Right lobe of liver (tissue), 6 donors: ENCODE data around the gene U2AF1L4. TPM values are rescaled to one million over a fixed set of nuclear protein-coding genes. Genes with fewer than 3 reads are reported as not detected.

Experiments
- ATAC-seq, 4 donors: fragments of 200-7000 bp; cut with Tn5 transposase; one replicate each; pipeline ENCODE4 v1.9.1; 2020; ENCODE audit warnings: mild to moderate bottlenecking in 4 of 4, moderate library complexity in 4 of 4
- DNase-seq, 3 donors: peaks; one replicate each; pipeline ENCODE4 v3.0.0-alpha.2; 2020
- H3K27ac ChIP-seq, 3 donors: fragments of 200-600 bp; one replicate each; pipeline ENCODE4 v1.8.0; 2022
- H3K27me3 ChIP-seq, 2 donors: fragments of 200-600 bp; one replicate each; pipeline ENCODE4 v1.8.0; 2022
- H3K36me3 ChIP-seq, 4 donors: fragments of 200-600 bp; sonication (generic) in 1 of 4; one replicate each; pipeline versions ENCODE4 v1.5.1 to v1.8.0; 2017 to 2022; ENCODE audit warnings: control low read depth in 1 of 4
- H3K4me1 ChIP-seq, 4 donors: fragments of 200-600 bp; sonication (generic) in 1 of 4; one replicate each; pipeline versions ENCODE4 v1.5.1 to v1.8.0; 2017 to 2022; ENCODE audit warnings: control low read depth in 1 of 4
- H3K4me3 ChIP-seq, 3 donors: fragments of 200-600 bp; one replicate each; pipeline ENCODE4 v1.8.0; 2022
- H3K9me3 ChIP-seq, 4 donors: fragments of 200-600 bp; sonication (generic) in 1 of 4; one replicate each; pipeline versions ENCODE4 v1.5.1 to v1.8.0; 2017 to 2022; ENCODE audit warnings: control low read depth in 1 of 4
- CTCF ChIP-seq, 4 donors: fragments of 200-600 bp in 3 of 4; fragments of 450-650 bp in 1 of 4; IDR thresholded peaks; one replicate each; pipeline versions ENCODE4 v1.5.1 to v1.8.0; 2016 to 2022; ENCODE audit warnings: antibody characterized with exemption in 4 of 4, mild to moderate bottlenecking in 2 of 4
- POLR2A ChIP-seq: fragments of 450-650 bp; IDR thresholded peaks from one replicate; pipeline ENCODE4 v1.6.1; 2017; ENCODE audit warnings: antibody characterized with exemption, mild to moderate bottlenecking
- WGBS: methylation state at CpG from one replicate; pipeline ENCODE4 v1.1.6; 2018; ENCODE audit warnings: low coverage, low lambda C conversion rate; ENCODE audit not compliant: insufficient coverage; ENCODE audit errors: missing lambda C conversion rate; 5-methylcytosine and 5-hydroxymethylcytosine counted together
- intact Hi-C, 2 donors: fragments of 100-400 bp; cut with DNase I; formaldehyde crosslinking; loops; one replicate each; pipeline versions ENCODE4 v1.11.2 to v1.14.1; 2022
- total RNA-seq, 6 experiments: library from RNA; depleted of rRNA in 2 of 6; stranded (reverse); fragments of >200 nt in 2 of 6; fragmentation: NEBNext Ultra II Directional in 3 of 6; extraction: Animal tissue kit (Norgen Biotek cat#: 25700) in 3 of 6; gene quantifications; one replicate each; pipeline versions ENCODE4 v1.1.0 to v1.2.4, GENCODE V29; 2016 to 2023
- donor health status: DM: no; HTN: yes; CAD: no.
- donor health status: DM: no; HTN: no; CAD: no.
- donor health status: DM: no; HTN: no; CAD: no.
- donor health status: DM: no; HTN: yes; CAD: no.
- donor health status: DM: no; HTN: yes; CAD: no.

U2AF1L4 gene
- total RNA-seq, 6 experiments from 2014 or later, result 11.3 to 19.9 (median 17.5) TPM

DNA sequence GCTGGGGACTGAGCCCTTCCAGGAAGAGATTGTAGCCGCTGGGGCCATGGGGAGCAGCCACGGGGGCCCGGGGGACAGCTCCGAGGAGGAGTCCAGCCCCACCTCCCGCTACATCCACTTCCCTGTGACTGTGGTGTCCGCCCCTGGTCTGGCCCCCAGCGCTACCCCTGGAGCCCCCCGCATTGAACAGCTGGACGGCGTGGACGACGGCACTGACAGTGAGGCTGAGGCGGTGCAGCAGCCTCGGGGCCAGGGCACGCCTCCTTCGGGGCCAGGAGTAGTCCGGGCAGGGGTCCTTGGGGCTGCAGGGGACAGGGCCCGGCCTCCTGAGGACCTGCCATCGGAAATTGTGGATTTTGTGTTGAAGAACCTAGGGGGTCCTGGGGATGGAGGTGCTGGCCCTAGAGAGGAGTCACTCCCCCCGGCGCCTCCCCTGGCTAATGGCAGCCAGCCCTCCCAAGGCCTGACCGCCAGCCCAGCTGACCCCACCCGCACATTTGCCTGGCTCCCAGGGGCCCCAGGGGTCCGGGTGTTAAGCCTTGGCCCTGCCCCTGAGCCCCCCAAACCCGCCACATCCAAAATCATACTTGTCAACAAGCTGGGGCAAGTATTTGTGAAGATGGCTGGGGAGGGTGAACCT lies 12.6 kb downstream of the U2AF1L4 start:
- peaks cover 5 to 73% (median 25%) of the 10 kb centered on the region in 4 donors for H3K36me3 ChIP-seq
- H3K4me1 ChIP-seq, result no peaks in the 10 kb centered on the region
- H3K27me3 ChIP-seq, result no peaks in the 10 kb centered on the region
- WGBS, result 70% methylated on average over 2 of the region's 25 CpGs
- no peak for DNase-seq
- H3K27ac ChIP-seq, result no peak overlapping the region
- TF ChIP-seq POLR2A (no peak), CTCF (IDR thresholded peaks at IDR 0.05) (no peak)
- no peak for ATAC-seq
- intact Hi-C loops, result no loop called here
- no peaks in the 10 kb centered on the region for H3K9me3 ChIP-seq
- H3K4me3 ChIP-seq, result no peak overlapping the region

- Histone ChIP-seq H3K4me1 (no peaks in the 10 kb centered on the region), H3K27ac (no peak overlapping the region), H3K9me3 (no peaks in the 10 kb centered on the region), H3K27me3 (no peaks in the 10 kb centered on the region), H3K36me3 (peaks cover 11 to 73% (median 32%) of the 10 kb centered on the region in 4 donors), H3K4me3 (no peak overlapping the region)
- intact Hi-C loops, result no loop called here
- no peak for DNase-seq
- 100% methylated on average over 7 of the region's 21 CpGs for WGBS
- ATAC-seq, result no peak
- no peak for TF ChIP-seq CTCF (IDR thresholded peaks at IDR 0.05)
- TF ChIP-seq POLR2A, result no peak
These were observed 13.3 kb downstream of the U2AF1L4 start for GRCh38 chr19:35731779-35732405.

- intact Hi-C loops, result no loop called here
- no peaks in the 10 kb centered on the region for H3K4me1 ChIP-seq
These were observed 13.9 kb downstream of the U2AF1L4 start for GRCh38 chr19:35731353-35731752.

DNA sequence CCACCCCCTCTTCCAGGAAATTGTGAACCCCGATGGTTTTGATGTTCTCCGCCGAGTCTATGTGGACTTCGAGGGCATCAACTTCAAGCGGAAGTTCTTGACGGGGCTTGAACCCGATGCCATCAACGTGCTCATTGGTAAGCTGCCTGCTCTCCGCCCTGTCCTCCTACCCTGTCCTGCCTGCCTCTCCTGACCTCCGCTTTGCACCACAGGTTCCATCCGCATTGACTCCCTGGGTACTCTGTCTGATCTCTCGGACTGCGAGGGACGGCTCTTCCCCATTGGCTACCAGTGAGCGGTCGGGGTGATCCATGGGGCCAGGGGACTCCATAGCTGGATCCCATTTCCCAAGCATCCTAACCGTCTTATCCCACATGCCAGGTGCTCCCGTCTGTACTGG lies 14.9 kb downstream of the U2AF1L4 start:
- intact Hi-C loops, result no loop called here
- no peaks in the 10 kb centered on the region for H3K4me1 ChIP-seq

More at GRCh38 chr19:35731353-35731752, 13.9 kb downstream of the U2AF1L4 start:
- H3K36me3 ChIP-seq, result peaks cover 11 to 77% (median 34%) of the 10 kb centered on the region in 4 donors
- TF ChIP-seq POLR2A (no peak), CTCF (IDR thresholded peaks at IDR 0.05) (no peak)
- DNase-seq (no peak), ATAC-seq (no peak)
- WGBS, result 83% methylated on average over 9 of the region's 9 CpGs
- H3K9me3 ChIP-seq, result no peaks in the 10 kb centered on the region
- no peak overlapping the region for H3K4me3 ChIP-seq
- no peaks in the 10 kb centered on the region for H3K27me3 ChIP-seq
- H3K27ac ChIP-seq, result no peak overlapping the region

More for the DNA sequence above, 14.9 kb downstream of the U2AF1L4 start:
- Histone ChIP-seq H3K9me3 (no peaks in the 10 kb centered on the region), H3K27me3 (no peaks in the 10 kb centered on the region), H3K36me3 (peaks cover 11 to 88% (median 45%) of the 10 kb centered on the region in 4 donors), H3K4me3 (no peak overlapping the region), H3K27ac (no peak overlapping the region)
- DNase-seq (no peak), ATAC-seq (no peak)
- WGBS, result 93% methylated on average over 11 of the region's 18 CpGs
- TF ChIP-seq CTCF (IDR thresholded peaks at IDR 0.05), result no peak
- no peak for TF ChIP-seq POLR2A
